HG03095 (cell line): Measurements from ENCODE around the gene PRKCZ.

Experiments used
- ATAC-seq: cut with Tn5 transposase; IDR thresholded peaks from one replicate; pipeline ENCODE4 v1.9.1; 2021; ENCODE audit warnings: moderate library complexity; ENCODE audit not compliant: unreplicated experiment

PRKCZ gene

GRCh38 chr1:2151252-2151651 is 101.0 kb downstream of the PRKCZ start:
- ATAC-seq: no peak

GRCh38 chr1:2151911-2152310 is 101.7 kb downstream of the PRKCZ start:
- no peak for ATAC-seq

- no peak for ATAC-seq
These were observed 102.7 kb downstream of the PRKCZ start for GRCh38 chr1:2152954-2153353.

GRCh38 chr1:2154022-2154421 is 103.8 kb downstream of the PRKCZ start:
- ATAC-seq: no peak

- ATAC-seq: no peak
These were observed 105.0 kb downstream of the PRKCZ start for GRCh38 chr1:2155147-2155598.

- ATAC-seq: no peak
These were observed 105.6 kb downstream of the PRKCZ start for GRCh38 chr1:2155788-2156187.

- ATAC-seq: no peak
These were observed 106.7 kb downstream of the PRKCZ start for GRCh38 chr1:2156866-2157265.

- no peak for ATAC-seq
These were observed 107.6 kb downstream of the PRKCZ start for GRCh38 chr1:2157856-2158255.

- ATAC-seq: no peak
These were observed 108.1 kb downstream of the PRKCZ start for GRCh38 chr1:2158272-2158671.

GRCh38 chr1:2159124-2159523 is 108.9 kb downstream of the PRKCZ start:
- no peak for ATAC-seq

- no peak for ATAC-seq
These were observed 110.5 kb downstream of the PRKCZ start for GRCh38 chr1:2160451-2161300.

- no peak for ATAC-seq
These were observed 113.0 kb downstream of the PRKCZ start for GRCh38 chr1:2163205-2163604.

- ATAC-seq: no peak
These were observed 115.4 kb downstream of the PRKCZ start for GRCh38 chr1:2165646-2166045.

- ATAC-seq: no peak
These were observed 116.0 kb downstream of the PRKCZ start for GRCh38 chr1:2166254-2166653.

GRCh38 chr1:2166695-2167094 is 116.5 kb downstream of the PRKCZ start:
- ATAC-seq: no peak

- no peak for ATAC-seq
These were observed 117.9 kb downstream of the PRKCZ start for GRCh38 chr1:2168090-2168489.

GRCh38 chr1:2168535-2168934 is 118.3 kb downstream of the PRKCZ start:
- ATAC-seq: no peak

- ATAC-seq: no peak
These were observed 119.1 kb downstream of the PRKCZ start for GRCh38 chr1:2169200-2169836.

GRCh38 chr1:2170211-2170610 is 120.0 kb downstream of the PRKCZ start:
- no peak for ATAC-seq

- no peak for ATAC-seq
These were observed 121.8 kb downstream of the PRKCZ start for GRCh38 chr1:2172012-2172411.

GRCh38 chr1:2172551-2173146 is 122.4 kb downstream of the PRKCZ start:
- no peak for ATAC-seq
